SH-SY5Y (cell line): ENCODE data around the gene YARS2.

ENCODE experiments used
- GATA2 ChIP-seq: IDR thresholded peaks from 2 replicates; pipeline ENCODE4 v1.6.1; 2011; ENCODE audit warnings: mild to moderate bottlenecking, low read depth, low read length
- GATA3 ChIP-seq: IDR thresholded peaks from 2 replicates; pipeline ENCODE4 v1.6.1; 2011; ENCODE audit warnings: low read depth, mild to moderate bottlenecking, low read length, moderate library complexity

GRCh38 chr12:32736445-32736844, 19.3 kb downstream of the YARS2 start:
- TF ChIP-seq GATA2 (no peak), GATA3 (no peak)
